ENCODE results near the gene ALOX5AP.

GRCh38 chr13:30798776-30799355 is 63.5 kb downstream of the ALOX5AP start:
- TF ChIP-seq CTCF (IDR thresholded peaks at IDR 0.05) (no peak), POLR2A (IDR thresholded peaks at IDR 0.05) (no peak)

Data from upper lobe of left lung (tissue), 4 donors.